CD4-positive, CD25-positive, alpha-beta regulatory T cell (primary cell): ENCODE data around the gene ARPC3. TPM values are rescaled to one million over a fixed set of nuclear protein-coding genes. Genes with fewer than 3 reads are reported as not detected.
"Not testable (repeated sequence)": the region's sequence is repeated elsewhere in the genome, so short reads cannot be mapped to it uniquely, and the experiment has no call there.

ENCODE experiments used
- ATAC-seq, 2 donors: fragments of 150-1000 bp; cut with Tn5 transposase; one replicate each; pipeline ENCODE4 v1.10.0; 2021; ENCODE audit warnings: low read depth in 2 of 2, moderate number of reproducible peaks in 2 of 2, moderate library complexity in 1 of 2
- DNase-seq, 3 donors: peaks; one replicate each; pipeline versions ENCODE4 v3.0.0 to v3.0.0-alpha.2; 2012 to 2022; ENCODE audit warnings: mixed read lengths in 1 of 3
- H3K27ac ChIP-seq: one replicate; pipeline ENCODE4 v1.7.0; 2013; ENCODE audit warnings: mild to moderate bottlenecking, low read length; ENCODE audit not compliant: insufficient read depth, poor library complexity, severe bottlenecking
- H3K27me3 ChIP-seq: one replicate; pipeline ENCODE4 v1.7.0; 2013; ENCODE audit warnings: low read length; ENCODE audit not compliant: control insufficient read depth, insufficient read depth
- H3K36me3 ChIP-seq: one replicate; pipeline ENCODE4 v1.7.0; 2013; ENCODE audit warnings: mild to moderate bottlenecking, low read length, moderate library complexity; ENCODE audit not compliant: control insufficient read depth, insufficient read depth
- H3K4me1 ChIP-seq: 2 replicates; pipeline ENCODE4 v1.7.0; 2013; ENCODE audit warnings: mild to moderate bottlenecking, low read length; ENCODE audit not compliant: insufficient read depth, control insufficient read depth, poor library complexity, severe bottlenecking
- H3K4me3 ChIP-seq: one replicate; pipeline ENCODE4 v1.7.0; 2013; ENCODE audit warnings: low read depth, mild to moderate bottlenecking, low read length, moderate library complexity
- H3K9me3 ChIP-seq, 2 experiments: 1 replicate in 1 of 2; 2 replicates in 1 of 2; pipeline ENCODE4 v1.7.0; 2013; ENCODE audit warnings: low read length in 2 of 2, mild to moderate bottlenecking in 1 of 2, moderate library complexity in 1 of 2; ENCODE audit not compliant: control insufficient read depth in 2 of 2
- H3K27ac Mint-ChIP-seq, 3 donors: one replicate each; pipeline ENCODE4 v1.8.0; 2020 to 2022; ENCODE audit warnings: mild to moderate bottlenecking in 3 of 3, mixed read lengths in 3 of 3, moderate library complexity in 2 of 3
- H3K27me3 Mint-ChIP-seq: one replicate; pipeline ENCODE4 v1.8.0; 2022; ENCODE audit warnings: mild to moderate bottlenecking, mixed read lengths
- H3K36me3 Mint-ChIP-seq: one replicate; pipeline ENCODE4 v1.8.0; 2020; ENCODE audit warnings: mixed read lengths
- H3K4me1 Mint-ChIP-seq, 4 donors: one replicate each; pipeline ENCODE4 v1.8.0; 2020 to 2022; ENCODE audit warnings: mixed read lengths in 4 of 4, mild to moderate bottlenecking in 1 of 4
- H3K4me3 Mint-ChIP-seq, 4 donors: one replicate each; pipeline ENCODE4 v1.8.0; 2020 to 2022; ENCODE audit warnings: mild to moderate bottlenecking in 4 of 4, mixed read lengths in 4 of 4, moderate library complexity in 3 of 4
- H3K9me3 Mint-ChIP-seq, 7 donors: one replicate each; pipeline ENCODE4 v1.8.0; 2020 to 2022; ENCODE audit warnings: mixed read lengths in 7 of 7, mild to moderate bottlenecking in 3 of 7, moderate library complexity in 2 of 7
- polyA plus RNA-seq, 4 donors: library from polyadenylated mRNA; unstranded; fragments of 300-500 nt; fragmentation: Illumina TruSeq; gene quantifications; one replicate each; pipeline ENCODE4 v1.2.3, GENCODE V29; 2021
- total RNA-seq: library from RNA; stranded (reverse); gene quantifications from one replicate; pipeline ENCODE4 v1.2.3, GENCODE V29; 2022

The ARPC3 gene
- 249 TPM for total RNA-seq
- polyA plus RNA-seq, result 100 to 1,000 TPM; 721 to 975 (median 866) TPM

- Histone ChIP-seq H3K27me3 (no peaks in the 10 kb centered on the region), H3K27ac (peak within 1 kb of the TSS; percentile 93), H3K36me3 (peaks cover 14% of the 10 kb centered on the region), H3K4me1 (peaks cover 33% of the 10 kb centered on the region), H3K4me3 (peak within 1 kb of the TSS; percentile 95), H3K9me3 (no peaks in the 10 kb centered on the region)
- H3K4me3 Mint-ChIP-seq, result peak within 1 kb of the TSS; percentile 99 to 100 (median 100)
- no peaks in the 10 kb centered on the region for H3K27me3 Mint-ChIP-seq
- H3K4me1 Mint-ChIP-seq, result peaks cover 5 to 51% (median 35%) of the 10 kb centered on the region in 4 donors
- ATAC-seq (peak; percentile 98 to 99), DNase-seq (peak; percentile 92 to 98 (median 94))
- H3K9me3 Mint-ChIP-seq, result no peaks in the 10 kb centered on the region
- H3K36me3 Mint-ChIP-seq, result peaks cover 21% of the 10 kb centered on the region
- H3K27ac Mint-ChIP-seq, result peak within 1 kb of the TSS; percentile 97 to 100 (median 98)
These were observed at the start of gene ARPC3 for GRCh38 chr12:110449799-110450497. TSS of gene ARPC3 (minus strand) at chr12:110450337. CDS start at chr12:110450260, 77 bp downstream.

- peaks cover 15% of the 10 kb centered on the region for H3K36me3 Mint-ChIP-seq
- peak overlapping the region; percentile 32 to 77 (median 66) for H3K4me3 Mint-ChIP-seq
- peaks cover 26% of the 10 kb centered on the region for H3K4me1 ChIP-seq
- H3K4me3 ChIP-seq, result peak overlapping the region; percentile 4
- no peak for DNase-seq
- H3K27me3 Mint-ChIP-seq, result peaks cover 7% of the 10 kb centered on the region
- H3K9me3 Mint-ChIP-seq, result no peaks in the 10 kb centered on the region
- H3K9me3 ChIP-seq, result no peaks in the 10 kb centered on the region
- ATAC-seq, result no peak
- peaks cover 24% of the 10 kb centered on the region for H3K36me3 ChIP-seq
- peak overlapping the region in 2 of 3 donors; percentile 53 to 70 for H3K27ac Mint-ChIP-seq
- H3K27me3 ChIP-seq, result no peaks in the 10 kb centered on the region
- no peak overlapping the region for H3K27ac ChIP-seq
- peaks cover 19 to 53% (median 29%) of the 10 kb centered on the region in 4 donors for H3K4me1 Mint-ChIP-seq
These were observed 49.0 kb upstream of the ARPC3 start for GRCh38 chr12:110498984-110499706.

GRCh38 chr12:110475426-110475825 lies 25.3 kb upstream of the ARPC3 start:
- H3K27ac Mint-ChIP-seq, result no peak overlapping the region
- Histone ChIP-seq H3K9me3 (no peaks in the 10 kb centered on the region), H3K4me3 (no peak overlapping the region), H3K27ac (no peak overlapping the region), H3K4me1 (no peaks in the 10 kb centered on the region), H3K27me3 (no peaks in the 10 kb centered on the region), H3K36me3 (no peaks in the 10 kb centered on the region)
- H3K9me3 Mint-ChIP-seq, result no peaks in the 10 kb centered on the region
- H3K4me1 Mint-ChIP-seq, result peaks cover 0 to 4% (median 0%) of the 10 kb centered on the region in 4 donors
- ATAC-seq, result no peak
- DNase-seq, result no peak
- no peaks in the 10 kb centered on the region for H3K27me3 Mint-ChIP-seq
- peaks cover 4% of the 10 kb centered on the region for H3K36me3 Mint-ChIP-seq
- H3K4me3 Mint-ChIP-seq, result no peak overlapping the region

GRCh38 chr12:110468214-110469048 lies 18.3 kb upstream of the ARPC3 start, which contains the start of the genes FAM216A and GPN3:
TSS of gene FAM216A (plus strand) at chr12:110468845. CDS start at chr12:110468876, 31 bp downstream.
TSS of gene GPN3 (minus strand) at chr12:110468257. CDS start at chr12:110468203, 54 bp downstream.
- Histone ChIP-seq H3K4me1 (peaks cover 27% of the 10 kb centered on the region), H3K4me3 (peak within 1 kb of the TSS; percentile 98), H3K36me3 (peaks cover 6% of the 10 kb centered on the region), H3K27ac (peak within 1 kb of the TSS; percentile 83), H3K9me3 (no peaks in the 10 kb centered on the region), H3K27me3 (no peaks in the 10 kb centered on the region)
- Mint-ChIP-seq H3K9me3 (no peaks in the 10 kb centered on the region), H3K4me3 (peak within 1 kb of the TSS; percentile 96 to 99 (median 98)), H3K27me3 (no peaks in the 10 kb centered on the region), H3K27ac (peak within 1 kb of the TSS; percentile 92 to 99 (median 98)), H3K4me1 (peaks cover 10 to 51% (median 27%) of the 10 kb centered on the region in 4 donors), H3K36me3 (peaks cover 7% of the 10 kb centered on the region)
- peak; percentile 93 to 98 (median 97) for DNase-seq
- ATAC-seq, result peak; percentile 89

GRCh38 chr12:110467847-110468213 lies 17.7 kb upstream of the ARPC3 start:
- H3K4me3 ChIP-seq, result peak overlapping the region; percentile 98
- no peak for ATAC-seq
- peaks cover 6% of the 10 kb centered on the region for H3K36me3 ChIP-seq
- H3K36me3 Mint-ChIP-seq, result peaks cover 7% of the 10 kb centered on the region
- peaks cover 10 to 51% (median 27%) of the 10 kb centered on the region in 4 donors for H3K4me1 Mint-ChIP-seq
- no peaks in the 10 kb centered on the region for H3K27me3 ChIP-seq
- no peaks in the 10 kb centered on the region for H3K9me3 Mint-ChIP-seq
- no peaks in the 10 kb centered on the region for H3K9me3 ChIP-seq
- H3K27me3 Mint-ChIP-seq, result no peaks in the 10 kb centered on the region
- H3K4me3 Mint-ChIP-seq, result peak overlapping the region; percentile 96 to 99 (median 98)
- no peak for DNase-seq
- H3K27ac ChIP-seq, result peak overlapping the region; percentile 83
- H3K4me1 ChIP-seq, result peaks cover 27% of the 10 kb centered on the region
- peak overlapping the region; percentile 92 to 99 (median 98) for H3K27ac Mint-ChIP-seq

- peaks cover 27% of the 10 kb centered on the region for H3K4me1 ChIP-seq
- DNase-seq (no peak), ATAC-seq (no peak)
- Mint-ChIP-seq H3K4me3 (peak overlapping the region; percentile 23 to 64 (median 52)), H3K36me3 (peaks cover 12% of the 10 kb centered on the region), H3K4me1 (peaks cover 10 to 55% (median 29%) of the 10 kb centered on the region in 4 donors), H3K27ac (peak overlapping the region in 1 of 3 donors; percentile 92), H3K27me3 (no peaks in the 10 kb centered on the region), H3K9me3 (no peaks in the 10 kb centered on the region)
- H3K4me3 ChIP-seq, result peak overlapping the region; percentile 98
- no peaks in the 10 kb centered on the region for H3K9me3 ChIP-seq
- H3K27ac ChIP-seq, result no peak overlapping the region
- H3K36me3 ChIP-seq, result peaks cover 11% of the 10 kb centered on the region
- H3K27me3 ChIP-seq, result no peaks in the 10 kb centered on the region
These were observed 16.7 kb upstream of the ARPC3 start for GRCh38 chr12:110466791-110467190.

GRCh38 chr12:110465765-110466164 lies 15.6 kb upstream of the ARPC3 start:
- not testable (repeated sequence) for H3K27ac ChIP-seq, H3K4me3 ChIP-seq, H3K9me3 Mint-ChIP-seq, H3K27me3 ChIP-seq, H3K27me3 Mint-ChIP-seq, ATAC-seq, DNase-seq, H3K9me3 ChIP-seq
- Mint-ChIP-seq H3K4me1 (peaks cover 10 to 59% (median 27%) of the 10 kb centered on the region in 4 donors), H3K27ac (peak overlapping the region in 2 of 3 donors; percentile 10 to 17), H3K36me3 (peaks cover 12% of the 10 kb centered on the region), H3K4me3 (peak overlapping the region; percentile 33 to 81 (median 52))
- peaks cover 27% of the 10 kb centered on the region for H3K4me1 ChIP-seq
- peaks cover 15% of the 10 kb centered on the region for H3K36me3 ChIP-seq
